Endothelial cell of umbilical vein (primary cell): ENCODE data around the gene DNAJC3. TPM values are rescaled to one million over a fixed set of nuclear protein-coding genes. Genes with fewer than 3 reads are reported as not detected.
A peak's percentile ranks its signal among the peaks of the same experiment; 100 is the strongest.

Experiments used
- BruUV-seq: library from RNA; stranded (reverse); fragments of 400-500 nt; replicated peaks from 2 replicates; lab custom pipeline; 2021; lab: Mats Ljungman, UMichigan
- CTCF ChIA-PET: fragments of 300-600, 350-600 bp; sonication (Branson Sonifier 250); formaldehyde crosslinking; loops from one replicate; lab custom pipeline; 2021; ENCODE audit warnings: antibody characterized with exemption, inconsistent platforms; lab: Charles Lee
- POLR2A ChIA-PET: fragments of 300-600, 350-600 bp; sonication (Branson Sonifier 250); formaldehyde crosslinking; loops from one replicate; lab custom pipeline; 2021; ENCODE audit warnings: antibody characterized with exemption, inconsistent platforms; lab: Charles Lee
- DNase-seq: peaks from one replicate; pipeline ENCODE4 v3.0.0-alpha.2; 2011; ENCODE audit warnings: low read depth, low spot score
- FAIRE-seq: peaks from 2 replicates; lab custom pipeline; 2011; peaks lifted over from hg19 to GRCh38; lab: Jason Lieb, UNC
- H2AFZ ChIP-seq: 2 replicates; pipeline ENCODE4 v1.6.0; 2012; ENCODE audit warnings: low read depth, low read length, control low read depth, inconsistent platforms
- H3K27ac ChIP-seq: 2 replicates; pipeline ENCODE4 v1.5.1; 2011; ENCODE audit warnings: low read depth, mild to moderate bottlenecking, control low read depth, low read length, moderate library complexity; ENCODE audit not compliant: insufficient read depth
- H3K27me3 ChIP-seq, 2 experiments: 2 replicates each; pipeline versions ENCODE4 v1.6.0 to v1.6.1; 2011; ENCODE audit warnings: low read length in 2 of 2, mixed read lengths in 1 of 2; ENCODE audit not compliant: control insufficient read depth in 2 of 2, insufficient read depth in 2 of 2
- H3K36me3 ChIP-seq, 2 experiments: 2 replicates in 1 of 2; 3 replicates in 1 of 2; pipeline ENCODE4 v1.5.1; 2011; ENCODE audit warnings: low read length in 2 of 2, mild to moderate bottlenecking in 1 of 2, moderate library complexity in 1 of 2; ENCODE audit not compliant: control insufficient read depth in 2 of 2, insufficient read depth in 2 of 2; ENCODE audit errors: extremely low read depth in 1 of 2
- H3K4me1 ChIP-seq: 3 replicates; pipeline ENCODE4 v1.5.1; 2011; ENCODE audit warnings: mild to moderate bottlenecking, low read length; ENCODE audit not compliant: control insufficient read depth, insufficient read depth; ENCODE audit errors: extremely low read depth
- H3K4me2 ChIP-seq: 2 replicates; pipeline ENCODE4 v1.6.1; 2011; ENCODE audit warnings: low read length, control low read depth, mixed read lengths; ENCODE audit not compliant: insufficient read depth
- H3K4me3 ChIP-seq, 3 experiments: fragments of 200-600 bp in 1 of 3; sonication (generic), shearing (Covaris generic) in 1 of 3; replicated peaks in 1 of 3; 2 replicates each; pipeline ENCODE4 v1.5.1; 2011 to 2016; ENCODE audit warnings: control low read depth in 3 of 3, low read length in 3 of 3, mild to moderate bottlenecking in 2 of 3, inconsistent platforms in 1 of 3, low read depth in 1 of 3, moderate library complexity in 1 of 3; ENCODE audit not compliant: insufficient read depth in 1 of 3
- H3K79me2 ChIP-seq: 2 replicates; pipeline ENCODE4 v1.6.0; 2012; ENCODE audit warnings: low read length, inconsistent platforms; ENCODE audit not compliant: control insufficient read depth, insufficient read depth
- H3K9ac ChIP-seq: replicated peaks from 2 replicates; pipeline ENCODE3; 2011; ENCODE audit warnings: low read length, control low read depth; ENCODE audit not compliant: insufficient read depth; ENCODE audit errors: extremely low read depth
- H3K9me1 ChIP-seq: replicated peaks from 3 replicates; pipeline ENCODE4 v1.6.0; 2011; ENCODE audit warnings: mild to moderate bottlenecking, low read length; ENCODE audit not compliant: control insufficient read depth, insufficient read depth; ENCODE audit errors: extremely low read depth
- H3K9me3 ChIP-seq: replicated peaks from 2 replicates; pipeline ENCODE4 v1.5.1; 2012; ENCODE audit warnings: low read length, inconsistent platforms; ENCODE audit not compliant: control insufficient read depth, insufficient read depth
- H4K20me1 ChIP-seq: replicated peaks from 2 replicates; pipeline ENCODE3; 2011; ENCODE audit warnings: mild to moderate bottlenecking, low read length; ENCODE audit not compliant: control insufficient read depth, insufficient read depth; ENCODE audit errors: extremely low read depth
- FOS ChIP-seq: IDR thresholded peaks from 2 replicates; pipeline ENCODE4 v1.6.1; 2011; ENCODE audit warnings: mild to moderate bottlenecking, low read length, moderate library complexity, borderline replicate concordance; ENCODE audit not compliant: insufficient read depth
- GATA2 ChIP-seq: IDR thresholded peaks from 2 replicates; pipeline ENCODE4 v1.7.0; 2011; ENCODE audit warnings: low read depth, mild to moderate bottlenecking, moderate library complexity, mixed read lengths, low read length; ENCODE audit not compliant: insufficient read length, insufficient read depth
- JUN ChIP-seq: IDR thresholded peaks from 2 replicates; pipeline ENCODE4 v1.6.1; 2011; ENCODE audit warnings: borderline replicate concordance, low read depth; ENCODE audit not compliant: insufficient read length, insufficient read depth
- MYC ChIP-seq: IDR thresholded peaks from one replicate; pipeline ENCODE4 v1.6.1; 2011; ENCODE audit warnings: mild to moderate bottlenecking, low read depth, low read length
- POLR2A ChIP-seq: IDR thresholded peaks from 2 replicates; pipeline ENCODE4 v1.6.1; 2012; ENCODE audit warnings: low read depth, mild to moderate bottlenecking, control low read depth, low read length
- POLR2AphosphoS5 ChIP-seq: IDR thresholded peaks from 2 replicates; pipeline ENCODE4 v1.6.1; 2012; ENCODE audit warnings: low read depth, mild to moderate bottlenecking, control low read depth, low read length, moderate library complexity; ENCODE audit not compliant: insufficient read depth
- dilution Hi-C: fragments of 300-500 bp; cut with MboI; formaldehyde crosslinking; loops from one replicate; pipeline ENCODE4 v1.15.0; 2019; ENCODE audit warnings: low sequenced_read_pairs; ENCODE audit not compliant: extremely low pct_ligation_motif_present
- intact Hi-C: fragments of 100-400 bp; cut with micrococcal nuclease; formaldehyde crosslinking; loops from one replicate; pipeline ENCODE4 v1.10.0; 2022
- polyA plus RNA-seq, 4 experiments: library from polyadenylated mRNA; depleted of rRNA in 3 of 4; stranded (reverse) in 3 of 4; unstranded in 1 of 4; fragments of >200 nt; gene quantifications; 2 replicates each; pipeline versions ENCODE4 v1.2.1 to v1.2.3, GENCODE V29; 2011 to 2012; ENCODE audit warnings: missing spikeins in 1 of 4
- total RNA-seq: library from RNA; stranded (reverse); gene quantifications from 2 replicates; pipeline ENCODE4 v1.2.3, GENCODE V29; 2021
- TF ChIP-seq, protein P1 (sequence below), 2 donors: IDR thresholded peaks; 1 replicate in 1 of 2; 2 replicates in 1 of 2; pipeline ENCODE4 v1.5.1; 2011; ENCODE audit warnings: low read length in 2 of 2, mild to moderate bottlenecking in 2 of 2, moderate library complexity in 2 of 2, control low read depth in 1 of 2, inconsistent platforms in 1 of 2, low read depth in 1 of 2; ENCODE audit not compliant: insufficient read depth in 1 of 2; ENCODE audit errors: extremely low read depth in 1 of 2

Gene DNAJC3
- total and polyA plus RNA-seq, 2 donors (not counting 3 experiments of a cell fraction or from before 2014, with no cell fraction given) = 17.0 to 51.2 TPM

GRCh38 chr13:95822303-95822702 is 145.4 kb downstream of the DNAJC3 start:
- H3K4me2 ChIP-seq = no peak overlapping the region
- FAIRE-seq = no peak
- H3K4me3 ChIP-seq = no peak overlapping the region
- H3K9ac ChIP-seq = no peak overlapping the region
- ChIA-PET CTCF (interaction anchor here (1.5 to 2.8 kb wide), 2 partner anchors 12 to 198 kb away, joined by 3 to 10 read pairs; no protein-coding TSS in a partner anchor), POLR2A (no interaction called here)
- intact Hi-C loops (no loop called here), dilution Hi-C loops (no loop called here)
- H4K20me1 ChIP-seq = no peaks in the 10 kb centered on the region
- H3K27me3 ChIP-seq = no peaks in the 10 kb centered on the region
- no peak for DNase-seq
- TF ChIP-seq JUN = no peak
- no peak for TF ChIP-seq POLR2A
- TF ChIP-seq, protein P1, sequence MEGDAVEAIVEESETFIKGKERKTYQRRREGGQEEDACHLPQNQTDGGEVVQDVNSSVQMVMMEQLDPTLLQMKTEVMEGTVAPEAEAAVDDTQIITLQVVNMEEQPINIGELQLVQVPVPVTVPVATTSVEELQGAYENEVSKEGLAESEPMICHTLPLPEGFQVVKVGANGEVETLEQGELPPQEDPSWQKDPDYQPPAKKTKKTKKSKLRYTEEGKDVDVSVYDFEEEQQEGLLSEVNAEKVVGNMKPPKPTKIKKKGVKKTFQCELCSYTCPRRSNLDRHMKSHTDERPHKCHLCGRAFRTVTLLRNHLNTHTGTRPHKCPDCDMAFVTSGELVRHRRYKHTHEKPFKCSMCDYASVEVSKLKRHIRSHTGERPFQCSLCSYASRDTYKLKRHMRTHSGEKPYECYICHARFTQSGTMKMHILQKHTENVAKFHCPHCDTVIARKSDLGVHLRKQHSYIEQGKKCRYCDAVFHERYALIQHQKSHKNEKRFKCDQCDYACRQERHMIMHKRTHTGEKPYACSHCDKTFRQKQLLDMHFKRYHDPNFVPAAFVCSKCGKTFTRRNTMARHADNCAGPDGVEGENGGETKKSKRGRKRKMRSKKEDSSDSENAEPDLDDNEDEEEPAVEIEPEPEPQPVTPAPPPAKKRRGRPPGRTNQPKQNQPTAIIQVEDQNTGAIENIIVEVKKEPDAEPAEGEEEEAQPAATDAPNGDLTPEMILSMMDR (IDR thresholded peaks at IDR 0.05; ENCODE audit: extremely low read depth in 1 of 2, insufficient read depth in 1 of 2, low read depth in 1 of 2, low read length in 2 of 2) = no peak
- TF ChIP-seq POLR2AphosphoS5 = no peak
- no TSS peak for BruUV-seq
- H3K9me1 ChIP-seq = no peaks in the 10 kb centered on the region
- no peaks in the 10 kb centered on the region for H3K36me3 ChIP-seq
- no peak overlapping the region for H3K27ac ChIP-seq
- no peaks in the 10 kb centered on the region for H3K9me3 ChIP-seq
- no peak overlapping the region for H2AFZ ChIP-seq
- no peaks in the 10 kb centered on the region for H3K4me1 ChIP-seq
- no peaks in the 10 kb centered on the region for H3K79me2 ChIP-seq

- no peak for DNase-seq
- peaks cover 13% of the 10 kb centered on the region for H3K4me1 ChIP-seq
- intact Hi-C loops = loop anchor here (1.0 to 10.0 kb wide), 2 partner anchors 157 to 1398 kb away; no protein-coding TSS in a partner anchor
These were observed 156.2 kb downstream of the DNAJC3 start for GRCh38 chr13:95833126-95833525.

More at GRCh38 chr13:95833126-95833525, 156.2 kb downstream of the DNAJC3 start:
- no peak for FAIRE-seq
- Histone ChIP-seq H3K4me2 (peak overlapping the region; percentile 80), H3K4me3 (peak overlapping the region in 1 of 3 experiments; percentile 23), H3K27me3 (no peaks in the 10 kb centered on the region), H3K9me3 (no peaks in the 10 kb centered on the region), H3K36me3 (no peaks in the 10 kb centered on the region), H3K27ac (peak overlapping the region; percentile 30), H2AFZ (no peak overlapping the region), H4K20me1 (no peaks in the 10 kb centered on the region), H3K9me1 (no peaks in the 10 kb centered on the region), H3K79me2 (no peaks in the 10 kb centered on the region), H3K9ac (no peak overlapping the region)
- POLR2A ChIA-PET = interaction anchor here (1.0 to 1.8 kb wide), 3 partner anchors 156 to 644 kb away, joined by 3 to 12 read pairs (median 8); partner anchors contain the start of gene DNAJC3
- dilution Hi-C loops = no loop called here
- CTCF ChIA-PET = interaction anchor here (0.7 to 5.1 kb wide), 67 partner anchors 8 to 1397 kb away, joined by 3 to 286 read pairs (median 6); partner anchors contain the start of genes DNAJC3, DZIP1 and TGDS
- no peak for TF ChIP-seq MYC
- no peak for TF ChIP-seq JUN
- no peak for TF ChIP-seq GATA2
- peak; percentile 49 for TF ChIP-seq FOS
- no TSS peak for BruUV-seq
